Nucleus accumbens (tissue), 56 donors: ENCODE data around the gene MKS1.

ENCODE experiments used
- DNase-seq, 56 donors: peaks; one replicate each; lab custom pipeline; 2025; lab: John Stamatoyannopoulos, UW

MKS1 gene

GRCh38 chr17:58172369-58173071, 46.5 kb downstream of the MKS1 start:
- peak in 1 of 56 donors; percentile 27 for DNase-seq

- DNase-seq = no peak
Measured at GRCh38 chr17:58170622-58171021, 48.4 kb downstream of the MKS1 start.

- DNase-seq = no peak
Measured at GRCh38 chr17:58166682-58167081, 52.4 kb downstream of the MKS1 start, which contains the start of gene OR4D2. TSS of gene OR4D2 (plus strand) at chr17:58166982. CDS start at chr17:58169656, 2,674 bp downstream.

GRCh38 chr17:58165981-58166380, 53.1 kb downstream of the MKS1 start:
- DNase-seq = no peak

- DNase-seq = no peak
Measured at GRCh38 chr17:58161566-58161965, 57.5 kb downstream of the MKS1 start.

GRCh38 chr17:58158181-58158580, 60.9 kb downstream of the MKS1 start:
- no peak for DNase-seq

GRCh38 chr17:58156839-58157803, 61.9 kb downstream of the MKS1 start:
- peak in 27 of 56 donors; percentile 1 to 67 (median 19) for DNase-seq
